HEK293 (cell line): ENCODE data around the gene SMARCA2.
A peak's percentile ranks its signal among the peaks of the same experiment; 100 is the strongest.

Source experiments
- GLIS1 ChIP-seq: fragments of 450-650 bp; formaldehyde crosslinking; IDR thresholded peaks from 2 replicates; pipeline ENCODE4 v1.5.1; 2016; ENCODE audit warnings: missing biosample characterization, missing genetic modification characterization
- GLIS2 ChIP-seq: fragments of 450-650 bp; formaldehyde crosslinking; IDR thresholded peaks from 2 replicates; pipeline ENCODE4 v1.5.1; 2016; ENCODE audit warnings: missing biosample characterization, missing genetic modification characterization
- HOXA7 ChIP-seq: sonication (generic); formaldehyde crosslinking; IDR thresholded peaks from 2 replicates; pipeline ENCODE4 v1.8.1; 2022; ENCODE audit warnings: missing genetic modification reagents, borderline replicate concordance
- IKZF3 ChIP-seq: fragments of 450-650 bp; IDR thresholded peaks from 2 replicates; pipeline ENCODE4 v1.5.0; 2018; ENCODE audit warnings: missing biosample characterization, mild to moderate bottlenecking, missing genetic modification characterization, moderate library complexity
- KLF10 ChIP-seq: fragments of 450-650 bp; IDR thresholded peaks from 2 replicates; pipeline ENCODE4 v1.5.1; 2018; ENCODE audit warnings: missing biosample characterization, mild to moderate bottlenecking, missing genetic modification characterization
- KLF8 ChIP-seq: fragments of 450-650 bp; formaldehyde crosslinking; IDR thresholded peaks from 2 replicates; pipeline ENCODE4 v1.5.1; 2016; ENCODE audit warnings: missing biosample characterization, missing genetic modification characterization
- OSR2 ChIP-seq: fragments of 450-650 bp; formaldehyde crosslinking; IDR thresholded peaks from 2 replicates; pipeline ENCODE4 v1.5.1; 2016; ENCODE audit warnings: missing biosample characterization, missing genetic modification characterization
- SETDB1 ChIP-seq: IDR thresholded peaks from one replicate; pipeline ENCODE4 v1.6.1; 2017; ENCODE audit warnings: mild to moderate bottlenecking, low read length, moderate library complexity, mixed read lengths; ENCODE audit not compliant: insufficient read length
- TRIM28 ChIP-seq: IDR thresholded peaks from 2 replicates; pipeline ENCODE4 v1.6.1; 2011; ENCODE audit warnings: low read length, control low read depth, borderline replicate concordance
- ZIC2 ChIP-seq: fragments of 450-650 bp; formaldehyde crosslinking; IDR thresholded peaks from 2 replicates; pipeline ENCODE4 v1.5.1; 2016; ENCODE audit warnings: missing biosample characterization, missing genetic modification characterization
- ZNF138 ChIP-seq: fragments of 450-650 bp; formaldehyde crosslinking; IDR thresholded peaks from 2 replicates; pipeline ENCODE4 v1.5.1; 2016; ENCODE audit warnings: missing biosample characterization, missing genetic modification characterization, borderline replicate concordance
- ZNF175 ChIP-seq: fragments of 450-650 bp; formaldehyde crosslinking; IDR thresholded peaks from 2 replicates; pipeline ENCODE4 v1.5.1; 2016; ENCODE audit warnings: missing biosample characterization, missing genetic modification characterization
- ZNF184 ChIP-seq: fragments of 450-650 bp; IDR thresholded peaks from 2 replicates; pipeline ENCODE4 v1.5.1; 2018; ENCODE audit warnings: missing biosample characterization, mild to moderate bottlenecking, missing genetic modification characterization
- ZNF19 ChIP-seq: fragments of 450-650 bp; formaldehyde crosslinking; IDR thresholded peaks from 2 replicates; pipeline ENCODE4; 2016; ENCODE audit warnings: missing biosample characterization, missing genetic modification characterization, low read depth
- ZNF2 ChIP-seq: fragments of 450-650 bp; formaldehyde crosslinking; IDR thresholded peaks from 2 replicates; pipeline ENCODE4 v1.5.1; 2016; ENCODE audit warnings: missing biosample characterization, missing genetic modification characterization
- ZNF211 ChIP-seq: fragments of 450-650 bp; formaldehyde crosslinking; IDR thresholded peaks from 2 replicates; pipeline ENCODE4 v1.5.1; 2016; ENCODE audit warnings: low read depth, missing biosample characterization, missing genetic modification characterization
- ZNF266 ChIP-seq: fragments of 450-650 bp; formaldehyde crosslinking; IDR thresholded peaks from 2 replicates; pipeline ENCODE4 v1.5.1; 2016; ENCODE audit warnings: missing biosample characterization, missing genetic modification characterization, low read depth
- ZNF302 ChIP-seq: fragments of 450-650 bp; formaldehyde crosslinking; IDR thresholded peaks from 2 replicates; pipeline ENCODE4 v1.5.1; 2016; ENCODE audit warnings: missing biosample characterization, missing genetic modification characterization, low read depth
- ZNF335 ChIP-seq: fragments of 450-650 bp; formaldehyde crosslinking; conservative IDR thresholded peaks from 2 replicates; pipeline ENCODE4 v1.5.1; 2016; ENCODE audit warnings: missing biosample characterization, missing genetic modification characterization
- ZNF362 ChIP-seq: fragments of 450-650 bp; formaldehyde crosslinking; IDR thresholded peaks from 2 replicates; pipeline ENCODE4 v1.5.1; 2016; ENCODE audit warnings: missing biosample characterization, missing genetic modification characterization
- ZNF394 ChIP-seq: fragments of 450-650 bp; formaldehyde crosslinking; IDR thresholded peaks from 2 replicates; pipeline ENCODE4 v1.5.1; 2016; ENCODE audit warnings: missing biosample characterization, missing genetic modification characterization, mild to moderate bottlenecking, moderate library complexity, borderline replicate concordance
- ZNF514 ChIP-seq: fragments of 450-650 bp; formaldehyde crosslinking; IDR thresholded peaks from 2 replicates; pipeline ENCODE4 v1.5.1; 2016; ENCODE audit warnings: missing biosample characterization, missing genetic modification characterization
- ZNF580 ChIP-seq: fragments of 450-650 bp; formaldehyde crosslinking; IDR thresholded peaks from 2 replicates; pipeline ENCODE4 v1.5.1; 2016; ENCODE audit warnings: missing biosample characterization, missing genetic modification characterization
- ZNF585B ChIP-seq: fragments of 450-650 bp; formaldehyde crosslinking; IDR thresholded peaks from 2 replicates; pipeline ENCODE4 v1.5.1; 2016; ENCODE audit warnings: missing biosample characterization, missing genetic modification characterization
- ZNF629 ChIP-seq: fragments of 450-650 bp; formaldehyde crosslinking; IDR thresholded peaks from 2 replicates; pipeline ENCODE4 v1.5.1; 2017; ENCODE audit warnings: missing biosample characterization, missing genetic modification characterization
- ZNF660 ChIP-seq: fragments of 450-650 bp; IDR thresholded peaks from 2 replicates; pipeline ENCODE4 v1.5.1; 2018; ENCODE audit warnings: missing biosample characterization, mild to moderate bottlenecking, missing genetic modification characterization
- ZNF837 ChIP-seq: fragments of 450-650 bp; formaldehyde crosslinking; IDR thresholded peaks from 2 replicates; pipeline ENCODE4 v1.5.1; 2016; ENCODE audit warnings: missing biosample characterization, missing genetic modification characterization
- ZSCAN18 ChIP-seq: fragments of 450-650 bp; formaldehyde crosslinking; IDR thresholded peaks from 2 replicates; pipeline ENCODE4 v1.5.1; 2016; ENCODE audit warnings: missing biosample characterization, missing genetic modification characterization
- ZSCAN30 ChIP-seq: fragments of 450-650 bp; IDR thresholded peaks from 2 replicates; pipeline ENCODE4 v1.5.1; 2018; ENCODE audit warnings: missing biosample characterization, mild to moderate bottlenecking, missing genetic modification characterization, moderate library complexity
- TF ChIP-seq, protein P1 (sequence below): fragments of 450-650 bp; formaldehyde crosslinking; conservative IDR thresholded peaks from 2 replicates; pipeline ENCODE4 v1.5.1; 2016; ENCODE audit warnings: low read depth, missing biosample characterization, missing genetic modification characterization

Gene SMARCA2

DNA sequence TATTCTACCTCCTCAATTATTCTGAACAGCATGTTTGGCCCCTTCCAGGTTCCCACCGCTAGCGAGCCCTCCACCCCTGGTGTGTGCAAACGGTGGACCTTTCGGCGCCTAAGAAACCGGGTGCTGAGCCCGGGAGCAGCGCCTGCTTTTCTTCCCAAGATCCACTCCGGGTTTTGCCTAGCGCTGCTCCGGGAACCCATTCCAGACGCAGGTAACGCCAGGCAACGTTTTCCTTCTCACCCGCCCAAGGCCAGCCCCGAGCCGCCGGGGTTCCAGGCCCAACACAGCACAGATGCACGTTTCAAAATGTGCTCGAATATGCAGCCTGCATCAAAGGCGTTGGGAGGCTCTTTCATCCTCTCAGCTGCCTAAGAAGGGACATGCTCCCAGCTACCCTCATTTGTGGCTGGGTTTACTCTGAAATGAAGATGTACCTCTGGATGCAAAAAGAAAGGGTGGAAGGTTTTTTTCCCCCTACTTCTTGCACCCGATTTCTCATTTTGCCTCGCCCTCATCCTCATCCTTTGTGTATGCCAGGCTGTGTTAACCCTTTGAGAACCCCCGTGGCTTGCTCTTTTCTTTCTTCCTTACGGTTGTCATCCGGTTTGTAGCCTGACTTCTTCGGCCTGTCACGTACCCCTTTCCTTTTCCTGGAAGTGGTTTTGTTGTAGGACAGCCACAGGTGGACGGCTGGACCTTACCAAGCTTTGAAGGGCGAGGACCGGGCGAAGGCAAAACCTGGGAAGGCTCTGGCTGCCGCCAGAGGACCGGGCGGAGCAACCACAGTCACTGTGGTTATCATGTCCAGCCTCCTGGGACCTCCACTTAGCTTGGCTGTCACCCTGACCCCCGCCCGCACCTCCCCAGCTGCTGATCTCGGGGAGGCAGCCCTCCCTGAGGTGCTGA is 226.9 kb downstream of the SMARCA2 start (continued):
- peak; percentile 85 for TF ChIP-seq ZSCAN30 (tag by site-specific recombination)
- peak; percentile 86 for TF ChIP-seq ZNF335 (tag by site-specific recombination)
- TF ChIP-seq IKZF3 (tag by site-specific recombination), result 0 out of 2 replicates have a peak, but pooled peaks have one; percentile 47
- no peak for TF ChIP-seq ZNF302 (tag by site-specific recombination)
- no peak; the same call in 1 of the 2 replicates for TF ChIP-seq ZNF629 (tag by site-specific recombination)
- TF ChIP-seq, protein P1, sequence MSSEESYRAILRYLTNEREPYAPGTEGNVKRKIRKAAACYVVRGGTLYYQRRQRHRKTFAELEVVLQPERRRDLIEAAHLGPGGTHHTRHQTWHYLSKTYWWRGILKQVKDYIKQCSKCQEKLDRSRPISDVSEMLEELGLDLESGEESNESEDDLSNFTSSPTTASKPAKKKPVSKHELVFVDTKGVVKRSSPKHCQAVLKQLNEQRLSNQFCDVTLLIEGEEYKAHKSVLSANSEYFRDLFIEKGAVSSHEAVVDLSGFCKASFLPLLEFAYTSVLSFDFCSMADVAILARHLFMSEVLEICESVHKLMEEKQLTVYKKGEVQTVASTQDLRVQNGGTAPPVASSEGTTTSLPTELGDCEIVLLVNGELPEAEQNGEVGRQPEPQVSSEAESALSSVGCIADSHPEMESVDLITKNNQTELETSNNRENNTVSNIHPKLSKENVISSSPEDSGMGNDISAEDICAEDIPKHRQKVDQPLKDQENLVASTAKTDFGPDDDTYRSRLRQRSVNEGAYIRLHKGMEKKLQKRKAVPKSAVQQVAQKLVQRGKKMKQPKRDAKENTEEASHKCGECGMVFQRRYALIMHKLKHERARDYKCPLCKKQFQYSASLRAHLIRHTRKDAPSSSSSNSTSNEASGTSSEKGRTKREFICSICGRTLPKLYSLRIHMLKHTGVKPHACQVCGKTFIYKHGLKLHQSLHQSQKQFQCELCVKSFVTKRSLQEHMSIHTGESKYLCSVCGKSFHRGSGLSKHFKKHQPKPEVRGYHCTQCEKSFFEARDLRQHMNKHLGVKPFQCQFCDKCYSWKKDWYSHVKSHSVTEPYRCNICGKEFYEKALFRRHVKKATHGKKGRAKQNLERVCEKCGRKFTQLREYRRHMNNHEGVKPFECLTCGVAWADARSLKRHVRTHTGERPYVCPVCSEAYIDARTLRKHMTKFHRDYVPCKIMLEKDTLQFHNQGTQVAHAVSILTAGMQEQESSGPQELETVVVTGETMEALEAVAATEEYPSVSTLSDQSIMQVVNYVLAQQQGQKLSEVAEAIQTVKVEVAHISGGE (tag by site-specific recombination), result no peak
- no peak for TF ChIP-seq ZNF138 (tag by site-specific recombination)
- no peak for TF ChIP-seq ZIC2
- 0 out of 2 replicates have a peak, but pooled peaks have one; percentile 53 for TF ChIP-seq ZNF394
- 0 out of 2 replicates have a peak, but pooled peaks have one; percentile 17 for TF ChIP-seq GLIS2 (tag by site-specific recombination)
- no peak for TF ChIP-seq ZNF266 (tag by site-specific recombination)
- TF ChIP-seq OSR2 (tag by site-specific recombination), result no peak
- no peak for TF ChIP-seq ZNF175 (tag by site-specific recombination)
- no peak for TF ChIP-seq KLF10
- TF ChIP-seq ZNF19 (tag by site-specific recombination), result no peak
- TF ChIP-seq ZNF362 (tag by site-specific recombination), result no peak
- peak; percentile 57; the same call in 1 of the 2 replicates for TF ChIP-seq ZNF184 (tag by site-specific recombination)
- TF ChIP-seq ZNF837 (tag by site-specific recombination), result no peak
- TF ChIP-seq HOXA7 (CRISPR knock-in tag), result no peak
- peak; percentile 38 for TF ChIP-seq SETDB1
- no peak; the same call in none of the 2 replicates for TF ChIP-seq GLIS1
- TF ChIP-seq TRIM28, result peak; percentile 97
- TF ChIP-seq ZNF2, result peak; percentile 59; the same call in 1 of the 2 replicates
- no peak for TF ChIP-seq ZNF585B (tag by site-specific recombination)
- no peak for TF ChIP-seq ZNF211 (tag by site-specific recombination)
- no peak for TF ChIP-seq ZNF580 (tag by site-specific recombination)
- no peak for TF ChIP-seq ZSCAN18 (tag by site-specific recombination)
- TF ChIP-seq ZNF660 (tag by site-specific recombination), result peak; percentile 84; the same call in 1 of the 2 replicates
- TF ChIP-seq KLF8 (tag by site-specific recombination), result 0 out of 2 replicates have a peak, but pooled peaks have one; percentile 55
- no peak for TF ChIP-seq ZNF514 (tag by site-specific recombination)
